Keratinocyte (primary cell): ENCODE data around the gene CASK.

ENCODE experiments used
- EZH2 ChIP-seq: IDR thresholded peaks from one replicate; pipeline ENCODE4 v1.6.1; 2012; ENCODE audit warnings: inconsistent platforms, mild to moderate bottlenecking, low read length, moderate library complexity
- TF ChIP-seq, protein P1 (sequence below), 3 experiments: IDR thresholded peaks in 1 of 3; conservative IDR thresholded peaks in 1 of 3; optimal IDR thresholded peaks in 1 of 3; 2 replicates in 2 of 3; 3 replicates in 1 of 3; pipeline versions ENCODE3 to v1.5.1; 2011; ENCODE audit warnings: low read length in 3 of 3, mild to moderate bottlenecking in 3 of 3, moderate library complexity in 2 of 3, control low read depth in 1 of 3, inconsistent platforms in 1 of 3; ENCODE audit not compliant: insufficient read depth in 2 of 3; ENCODE audit errors: extremely low read depth in 1 of 3

DNA sequence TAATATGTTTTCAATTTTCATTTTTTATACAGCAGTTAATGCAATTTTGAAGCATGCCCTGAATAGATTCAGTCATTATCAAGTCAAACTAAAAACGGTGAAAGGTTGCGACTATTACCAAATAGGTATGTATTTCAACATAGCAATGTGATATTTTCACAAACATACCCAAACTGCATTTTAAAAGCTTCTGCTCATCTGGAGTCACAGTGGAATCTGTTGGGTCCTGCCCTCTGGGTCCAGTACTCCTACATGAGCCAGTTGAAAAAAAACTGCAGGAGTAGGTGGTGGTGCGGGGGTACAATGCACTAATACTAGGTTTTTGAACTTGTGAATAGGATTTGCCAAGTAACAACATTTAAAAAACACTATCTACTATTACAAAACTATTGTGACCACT is 233.6 kb downstream of the CASK start:
- TF ChIP-seq, protein P1, sequence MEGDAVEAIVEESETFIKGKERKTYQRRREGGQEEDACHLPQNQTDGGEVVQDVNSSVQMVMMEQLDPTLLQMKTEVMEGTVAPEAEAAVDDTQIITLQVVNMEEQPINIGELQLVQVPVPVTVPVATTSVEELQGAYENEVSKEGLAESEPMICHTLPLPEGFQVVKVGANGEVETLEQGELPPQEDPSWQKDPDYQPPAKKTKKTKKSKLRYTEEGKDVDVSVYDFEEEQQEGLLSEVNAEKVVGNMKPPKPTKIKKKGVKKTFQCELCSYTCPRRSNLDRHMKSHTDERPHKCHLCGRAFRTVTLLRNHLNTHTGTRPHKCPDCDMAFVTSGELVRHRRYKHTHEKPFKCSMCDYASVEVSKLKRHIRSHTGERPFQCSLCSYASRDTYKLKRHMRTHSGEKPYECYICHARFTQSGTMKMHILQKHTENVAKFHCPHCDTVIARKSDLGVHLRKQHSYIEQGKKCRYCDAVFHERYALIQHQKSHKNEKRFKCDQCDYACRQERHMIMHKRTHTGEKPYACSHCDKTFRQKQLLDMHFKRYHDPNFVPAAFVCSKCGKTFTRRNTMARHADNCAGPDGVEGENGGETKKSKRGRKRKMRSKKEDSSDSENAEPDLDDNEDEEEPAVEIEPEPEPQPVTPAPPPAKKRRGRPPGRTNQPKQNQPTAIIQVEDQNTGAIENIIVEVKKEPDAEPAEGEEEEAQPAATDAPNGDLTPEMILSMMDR (optimal IDR thresholded peaks at IDR 0.05 in 1 of 3, IDR thresholded peaks at IDR 0.05 in 1 of 3, conservative IDR thresholded peaks at IDR 0.05 in 1 of 3; ENCODE audit: extremely low read depth in 1 of 3, insufficient read depth in 2 of 3, low read length in 3 of 3), result no peak
- TF ChIP-seq EZH2, result no peak
